ENCODE data around the gene HELZ2. TPM values are rescaled to one million over a fixed set of nuclear protein-coding genes. Genes with fewer than 3 reads are reported as not detected.

The HELZ2 gene
- total and polyA plus RNA-seq, 2 donors (not counting 1 experiment from before 2014, with no cell fraction given) = 36.3 to 52.6 TPM

DNA sequence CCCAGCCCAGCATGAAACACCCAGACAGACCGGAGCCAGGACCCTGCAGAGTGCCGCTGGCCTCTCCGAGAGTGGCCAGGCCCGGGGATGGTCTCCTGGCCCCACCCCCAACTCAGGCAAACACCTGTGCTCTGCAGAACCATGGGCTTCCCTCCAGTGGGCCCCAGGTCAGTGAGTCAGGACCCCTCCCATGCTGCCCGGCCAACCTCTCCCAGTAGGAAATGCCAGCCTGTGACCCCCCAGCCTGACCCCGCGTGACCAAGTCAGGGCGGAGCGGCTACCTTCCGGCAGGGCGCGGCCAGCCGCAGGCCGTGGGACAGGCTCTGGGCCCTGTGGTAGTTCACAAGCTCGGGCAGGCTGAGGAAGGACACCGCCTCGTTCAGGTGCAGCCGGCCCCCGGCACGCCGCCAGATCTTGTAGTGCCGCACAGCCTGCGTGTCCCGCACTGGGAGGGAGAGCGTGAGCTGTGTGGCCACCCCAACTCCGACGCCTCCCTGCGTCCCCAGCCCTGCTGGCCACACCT, 40.1 kb downstream of the HELZ2 start:
- WGBS (ENCODE audit: insufficient coverage) = 94% methylated on average over 25 of the region's 28 CpGs
- H3K4me1 ChIP-seq (ENCODE audit: control insufficient read depth in 2 of 2, insufficient read depth in 2 of 2, low read length in 2 of 2) = peaks cover 19 to 27% of the 10 kb centered on the region in 2 donors
- no peak overlapping the region for H3K9ac ChIP-seq (ENCODE audit: low read length)
- H3K4me1 Mint-ChIP-seq = peaks cover 20% of the 10 kb centered on the region
- CTCF ChIA-PET = no interaction called here
- no peaks in the 10 kb centered on the region for H3K36me3 ChIP-seq (replicated peaks in 1 of 2; ENCODE audit: control extremely low read depth in 1 of 2, control insufficient read depth in 1 of 2, extremely low read depth in 1 of 2, insufficient read depth in 2 of 2, low read length in 1 of 2)
- H2AFZ ChIP-seq (ENCODE audit: insufficient read depth, low read depth, low read length, poor library complexity, severe bottlenecking) = no peak overlapping the region
- TF ChIP-seq, protein P1, sequence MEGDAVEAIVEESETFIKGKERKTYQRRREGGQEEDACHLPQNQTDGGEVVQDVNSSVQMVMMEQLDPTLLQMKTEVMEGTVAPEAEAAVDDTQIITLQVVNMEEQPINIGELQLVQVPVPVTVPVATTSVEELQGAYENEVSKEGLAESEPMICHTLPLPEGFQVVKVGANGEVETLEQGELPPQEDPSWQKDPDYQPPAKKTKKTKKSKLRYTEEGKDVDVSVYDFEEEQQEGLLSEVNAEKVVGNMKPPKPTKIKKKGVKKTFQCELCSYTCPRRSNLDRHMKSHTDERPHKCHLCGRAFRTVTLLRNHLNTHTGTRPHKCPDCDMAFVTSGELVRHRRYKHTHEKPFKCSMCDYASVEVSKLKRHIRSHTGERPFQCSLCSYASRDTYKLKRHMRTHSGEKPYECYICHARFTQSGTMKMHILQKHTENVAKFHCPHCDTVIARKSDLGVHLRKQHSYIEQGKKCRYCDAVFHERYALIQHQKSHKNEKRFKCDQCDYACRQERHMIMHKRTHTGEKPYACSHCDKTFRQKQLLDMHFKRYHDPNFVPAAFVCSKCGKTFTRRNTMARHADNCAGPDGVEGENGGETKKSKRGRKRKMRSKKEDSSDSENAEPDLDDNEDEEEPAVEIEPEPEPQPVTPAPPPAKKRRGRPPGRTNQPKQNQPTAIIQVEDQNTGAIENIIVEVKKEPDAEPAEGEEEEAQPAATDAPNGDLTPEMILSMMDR (IDR thresholded peaks at IDR 0.05) = no peak
- no peak for TF ChIP-seq EZH2 (IDR thresholded peaks at IDR 0.05; ENCODE audit: borderline replicate concordance, insufficient read depth, low read depth, low read length, poor library complexity, severe bottlenecking)
- no peak overlapping the region for H3K27ac Mint-ChIP-seq
- ATAC-seq (ENCODE audit: low read depth) (no peak), DNase-seq (peak; percentile 34)
- peaks cover 0 to 3% (median 0%) of the 10 kb centered on the region in 4 experiments for H3K27me3 ChIP-seq (replicated peaks in 1 of 4; ENCODE audit: control extremely low read depth in 1 of 4, control insufficient read depth in 3 of 4, insufficient read depth in 4 of 4, low read length in 3 of 4)
- POLR2A ChIA-PET = no interaction called here
- H3K27ac ChIP-seq (ENCODE audit: low read length in 2 of 2) = no peak overlapping the region
- no peak overlapping the region for H3K4me2 ChIP-seq (replicated peaks; ENCODE audit: low read depth, low read length, poor library complexity, severe bottlenecking)
- H3K9me3 Mint-ChIP-seq (ENCODE audit: insufficient read depth) = no peaks in the 10 kb centered on the region
- intact Hi-C loops (cut with micrococcal nuclease) = no loop called here
- no peaks in the 10 kb centered on the region for H3K27me3 Mint-ChIP-seq
- no peak overlapping the region for H3K4me3 Mint-ChIP-seq
- no peaks in the 10 kb centered on the region for H4K20me1 ChIP-seq (ENCODE audit: control insufficient read depth, insufficient read depth, low read length, poor library complexity, severe bottlenecking)
- peaks cover 0 to 3% (median 0%) of the 10 kb centered on the region in 3 donors for H3K9me3 ChIP-seq (ENCODE audit: control extremely low read depth in 1 of 3, control insufficient read depth in 2 of 3, insufficient read depth in 1 of 3, low read length in 2 of 3)
- H3K79me2 ChIP-seq (ENCODE audit: control insufficient read depth, insufficient read depth, low read length) = no peaks in the 10 kb centered on the region
- no peak overlapping the region for H3K4me3 ChIP-seq (ENCODE audit: control extremely low read depth in 1 of 5, extremely low read depth in 1 of 5, insufficient read depth in 1 of 5, low read depth in 2 of 5, low read length in 4 of 5)

DNA sequence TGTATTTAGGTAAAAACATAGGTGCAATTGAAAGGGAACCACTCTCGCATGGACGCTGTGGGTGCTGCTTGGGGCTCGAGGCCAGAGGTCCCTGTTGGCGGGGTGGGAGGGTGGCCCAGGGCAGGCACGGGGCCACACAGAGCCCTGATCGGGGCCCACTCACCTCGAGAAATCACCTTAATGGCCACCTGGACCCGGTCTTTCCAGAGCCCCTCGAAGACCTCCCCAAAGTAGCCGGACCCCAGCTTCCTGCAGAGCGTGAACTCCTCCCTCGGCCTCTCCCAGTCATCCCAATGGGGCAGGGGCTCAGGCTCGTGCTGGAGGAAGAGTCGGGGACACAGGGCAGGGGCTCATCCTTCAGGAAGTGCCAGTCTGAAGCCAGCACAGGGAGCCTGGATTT, 40.7 kb downstream of the HELZ2 start:
- H3K4me3 Mint-ChIP-seq = no peak overlapping the region
- Histone ChIP-seq H3K27ac (ENCODE audit: low read length in 2 of 2) (no peak overlapping the region), H3K36me3 (replicated peaks in 1 of 2; ENCODE audit: control extremely low read depth in 1 of 2, control insufficient read depth in 1 of 2, extremely low read depth in 1 of 2, insufficient read depth in 2 of 2, low read length in 1 of 2) (no peaks in the 10 kb centered on the region), H2AFZ (ENCODE audit: insufficient read depth, low read depth, low read length, poor library complexity, severe bottlenecking) (no peak overlapping the region), H3K4me2 (replicated peaks; ENCODE audit: low read depth, low read length, poor library complexity, severe bottlenecking) (no peak overlapping the region), H3K9me3 (ENCODE audit: control extremely low read depth in 1 of 3, control insufficient read depth in 2 of 3, insufficient read depth in 1 of 3, low read length in 2 of 3) (peaks cover 0 to 3% (median 0%) of the 10 kb centered on the region in 3 donors), H3K27me3 (replicated peaks in 1 of 4; ENCODE audit: control extremely low read depth in 1 of 4, control insufficient read depth in 3 of 4, insufficient read depth in 4 of 4, low read length in 3 of 4) (peaks cover 0 to 6% (median 0%) of the 10 kb centered on the region in 4 experiments), H3K9ac (ENCODE audit: low read length) (no peak overlapping the region), H3K79me2 (ENCODE audit: control insufficient read depth, insufficient read depth, low read length) (no peaks in the 10 kb centered on the region), H3K4me1 (ENCODE audit: control insufficient read depth in 2 of 2, insufficient read depth in 2 of 2, low read length in 2 of 2) (peaks cover 13 to 22% of the 10 kb centered on the region in 2 donors), H4K20me1 (ENCODE audit: control insufficient read depth, insufficient read depth, low read length, poor library complexity, severe bottlenecking) (no peaks in the 10 kb centered on the region), H3K4me3 (ENCODE audit: control extremely low read depth in 1 of 5, extremely low read depth in 1 of 5, insufficient read depth in 1 of 5, low read depth in 2 of 5, low read length in 4 of 5) (no peak overlapping the region)
- TF ChIP-seq, protein P1 (IDR thresholded peaks at IDR 0.05) = no peak
- CTCF ChIA-PET = no interaction called here
- no peak for ATAC-seq (ENCODE audit: low read depth)
- DNase-seq = peak; percentile 7
- intact Hi-C loops (cut with micrococcal nuclease) = no loop called here
- POLR2A ChIA-PET = no interaction called here
- H3K9me3 Mint-ChIP-seq (ENCODE audit: insufficient read depth) = no peaks in the 10 kb centered on the region
- H3K4me1 Mint-ChIP-seq = peaks cover 15% of the 10 kb centered on the region
- 84% methylated on average over 14 of the region's 14 CpGs for WGBS (ENCODE audit: insufficient coverage)
- no peak overlapping the region for H3K27ac Mint-ChIP-seq
- no peaks in the 10 kb centered on the region for H3K27me3 Mint-ChIP-seq
